Smooth muscle cell (in vitro differentiated cells): Measurements from ENCODE around the gene SLC37A1. TPM values are rescaled to one million over a fixed set of nuclear protein-coding genes. Genes with fewer than 3 reads are reported as not detected.

ENCODE experiments used
- DNase-seq: peaks from one replicate; lab custom pipeline; 2025; ENCODE audit not compliant: unreplicated experiment; lab: John Stamatoyannopoulos, UW
- H2AFZ ChIP-seq: fragments of 200-600 bp; sonication (generic); 2 replicates; pipeline ENCODE4 v1.6.0; 2016; ENCODE audit warnings: antibody characterized with exemption, low read depth, mild to moderate bottlenecking
- H3F3A ChIP-seq: fragments of 200-600 bp; sonication (generic); 2 replicates; pipeline ENCODE4 v1.6.0; 2017; ENCODE audit warnings: antibody characterized with exemption, low read depth
- H3K27ac ChIP-seq: fragments of 200-600 bp; sonication (generic); 2 replicates; pipeline ENCODE4 v1.5.1; 2016; ENCODE audit warnings: low read depth, mild to moderate bottlenecking
- H3K27me3 ChIP-seq: fragments of 200-600 bp; sonication (generic); 2 replicates; pipeline ENCODE4 v1.6.1; 2016; ENCODE audit warnings: low read depth, mild to moderate bottlenecking
- H3K36me3 ChIP-seq: fragments of 200-600 bp; sonication (generic); 2 replicates; pipeline ENCODE4 v1.5.1; 2016; ENCODE audit warnings: low read depth
- H3K4me1 ChIP-seq: fragments of 200-600 bp; sonication (generic); 2 replicates; pipeline ENCODE4 v1.5.1; 2016; ENCODE audit warnings: low read depth
- H3K4me2 ChIP-seq: fragments of 200-600 bp; sonication (generic); 2 replicates; pipeline ENCODE4 v1.6.0; 2016; ENCODE audit warnings: mild to moderate bottlenecking
- H3K4me3 ChIP-seq: fragments of 200-600 bp; sonication (generic); 2 replicates; pipeline ENCODE4 v1.5.1; 2016; ENCODE audit warnings: mild to moderate bottlenecking
- H3K79me2 ChIP-seq: fragments of 200-600 bp; sonication (generic); 2 replicates; pipeline ENCODE4 v1.6.0; 2016; ENCODE audit warnings: low read depth, mild to moderate bottlenecking
- H3K9ac ChIP-seq: fragments of 200-600 bp; sonication (generic); 2 replicates; pipeline ENCODE4 v1.6.0; 2016; ENCODE audit warnings: low read depth
- H3K9me3 ChIP-seq: fragments of 200-600 bp; sonication (generic); replicated peaks from 2 replicates; pipeline ENCODE4 v1.5.1; 2016; ENCODE audit warnings: low read depth
- H4K20me1 ChIP-seq: fragments of 200-600 bp; sonication (generic); 2 replicates; pipeline ENCODE4 v1.6.0; 2016; ENCODE audit warnings: low read depth
- WGBS: methylation state at CpG from one replicate; pipeline ENCODE4 v1.1.7; 2016; ENCODE audit warnings: low lambda C conversion rate; 5-methylcytosine and 5-hydroxymethylcytosine counted together
- polyA plus RNA-seq: library from polyadenylated mRNA; unstranded; fragments of >200 nt; fragmentation: Nextera tagmentation; extraction: Ambion mirVana; gene quantifications from 2 replicates; pipeline ENCODE4 v1.2.1, GENCODE V29; 2016
- total RNA-seq: library from RNA; depleted of rRNA; stranded (reverse); fragments of >200 nt; gene quantifications from 2 replicates; pipeline ENCODE4 v1.2.3, GENCODE V29; 2014
- TF ChIP-seq, protein P1 (sequence below): fragments of 200-600 bp; sonication (generic); IDR thresholded peaks from 2 replicates; pipeline ENCODE4 v1.5.1; 2017; ENCODE audit warnings: borderline replicate concordance, mild to moderate bottlenecking, antibody characterized with exemption; ENCODE audit not compliant: insufficient read depth, poor library complexity, severe bottlenecking

The SLC37A1 gene
- total and polyA plus RNA-seq, 2 experiments from 2014 or later, result 15.0 to 18.0 TPM

DNA sequence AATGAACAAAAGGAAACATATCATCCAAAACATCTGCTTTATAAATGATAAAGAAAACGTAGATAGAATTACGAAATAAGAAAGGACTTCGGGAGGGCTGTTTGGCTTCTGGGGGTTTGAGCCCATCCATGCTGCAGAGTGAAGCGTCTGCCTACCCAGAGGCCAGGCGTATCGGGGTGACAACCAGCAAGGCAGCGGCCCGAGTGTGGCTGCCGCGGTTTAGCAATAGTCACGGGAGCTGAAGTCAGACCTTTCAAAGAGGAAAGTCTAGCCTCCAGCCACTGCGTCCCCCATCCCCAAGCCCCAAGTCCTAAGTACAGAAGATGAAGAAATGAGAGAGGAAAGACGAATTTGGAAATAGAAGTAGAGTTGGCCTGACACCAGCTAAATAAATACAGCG is 8.6 kb downstream of the SLC37A1 start:
- Histone ChIP-seq H3K79me2 (no peaks in the 10 kb centered on the region), H3F3A (peaks cover 10% of the 10 kb centered on the region), H3K9me3 (no peaks in the 10 kb centered on the region), H3K4me1 (peaks cover 38% of the 10 kb centered on the region), H3K27ac (no peak overlapping the region), H3K4me2 (no peak overlapping the region), H3K9ac (no peak overlapping the region), H3K27me3 (no peaks in the 10 kb centered on the region), H2AFZ (no peak overlapping the region), H3K4me3 (no peak overlapping the region), H3K36me3 (no peaks in the 10 kb centered on the region), H4K20me1 (no peaks in the 10 kb centered on the region)
- TF ChIP-seq, protein P1, sequence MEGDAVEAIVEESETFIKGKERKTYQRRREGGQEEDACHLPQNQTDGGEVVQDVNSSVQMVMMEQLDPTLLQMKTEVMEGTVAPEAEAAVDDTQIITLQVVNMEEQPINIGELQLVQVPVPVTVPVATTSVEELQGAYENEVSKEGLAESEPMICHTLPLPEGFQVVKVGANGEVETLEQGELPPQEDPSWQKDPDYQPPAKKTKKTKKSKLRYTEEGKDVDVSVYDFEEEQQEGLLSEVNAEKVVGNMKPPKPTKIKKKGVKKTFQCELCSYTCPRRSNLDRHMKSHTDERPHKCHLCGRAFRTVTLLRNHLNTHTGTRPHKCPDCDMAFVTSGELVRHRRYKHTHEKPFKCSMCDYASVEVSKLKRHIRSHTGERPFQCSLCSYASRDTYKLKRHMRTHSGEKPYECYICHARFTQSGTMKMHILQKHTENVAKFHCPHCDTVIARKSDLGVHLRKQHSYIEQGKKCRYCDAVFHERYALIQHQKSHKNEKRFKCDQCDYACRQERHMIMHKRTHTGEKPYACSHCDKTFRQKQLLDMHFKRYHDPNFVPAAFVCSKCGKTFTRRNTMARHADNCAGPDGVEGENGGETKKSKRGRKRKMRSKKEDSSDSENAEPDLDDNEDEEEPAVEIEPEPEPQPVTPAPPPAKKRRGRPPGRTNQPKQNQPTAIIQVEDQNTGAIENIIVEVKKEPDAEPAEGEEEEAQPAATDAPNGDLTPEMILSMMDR, result no peak
- no peak for DNase-seq
- 97% methylated on average over 14 of the region's 14 CpGs for WGBS

DNA sequence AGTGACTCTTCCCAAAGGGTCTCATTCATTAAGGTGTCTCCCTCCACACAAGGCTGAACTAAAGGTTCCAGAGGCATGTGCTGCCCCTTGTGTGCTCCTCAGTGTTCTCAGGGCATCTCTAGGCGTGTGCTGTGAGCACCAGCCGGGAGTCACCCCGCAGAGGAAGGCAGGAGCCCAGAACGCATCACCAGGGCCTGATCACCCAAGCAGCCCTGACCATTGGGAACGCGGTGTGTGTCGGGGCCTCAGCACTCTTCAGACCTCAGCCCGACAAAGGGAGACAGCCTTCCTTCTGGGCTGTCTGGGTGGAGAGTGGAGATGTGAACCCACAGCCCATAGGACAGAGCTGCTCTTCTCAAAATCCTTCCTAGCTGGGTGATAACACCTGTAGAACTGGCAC is 9.1 kb downstream of the SLC37A1 start:
- Histone ChIP-seq H3K27ac (no peak overlapping the region), H3K79me2 (no peaks in the 10 kb centered on the region), H3K9me3 (no peaks in the 10 kb centered on the region), H3K4me3 (no peak overlapping the region), H4K20me1 (no peaks in the 10 kb centered on the region), H3K4me1 (peaks cover 36% of the 10 kb centered on the region), H3K27me3 (no peaks in the 10 kb centered on the region), H3F3A (peaks cover 10% of the 10 kb centered on the region), H2AFZ (no peak overlapping the region), H3K36me3 (no peaks in the 10 kb centered on the region), H3K4me2 (no peak overlapping the region), H3K9ac (no peak overlapping the region)
- 100% methylated on average over 8 of the region's 8 CpGs for WGBS
- DNase-seq, result no peak
- TF ChIP-seq, protein P1, result no peak

DNA sequence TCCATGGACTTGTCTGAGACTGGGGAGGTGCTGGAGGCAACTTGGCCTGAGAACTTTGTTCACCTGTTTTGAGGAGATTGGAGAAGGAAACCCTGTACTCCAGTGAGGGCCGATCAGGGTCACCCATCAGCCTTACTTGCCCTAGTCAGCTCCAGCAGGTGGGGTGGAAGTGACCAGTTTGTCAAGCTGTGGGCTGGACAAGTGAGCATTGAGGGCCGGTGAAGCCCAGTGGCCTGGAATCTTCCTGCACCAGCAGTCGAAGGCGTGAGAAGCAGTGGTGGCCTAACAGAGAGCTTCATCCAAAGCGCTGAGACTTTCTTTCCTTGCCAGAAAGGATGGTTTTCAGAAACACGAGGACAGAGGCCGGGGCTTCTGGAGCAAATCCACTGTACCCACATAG is 9.6 kb downstream of the SLC37A1 start:
- Histone ChIP-seq H3K4me3 (no peak overlapping the region), H3F3A (peaks cover 10% of the 10 kb centered on the region), H3K27me3 (no peaks in the 10 kb centered on the region), H3K4me2 (no peak overlapping the region), H3K4me1 (peaks cover 32% of the 10 kb centered on the region), H3K27ac (peak overlapping the region; percentile 95), H3K36me3 (no peaks in the 10 kb centered on the region), H3K79me2 (no peaks in the 10 kb centered on the region), H4K20me1 (no peaks in the 10 kb centered on the region), H3K9me3 (no peaks in the 10 kb centered on the region), H3K9ac (no peak overlapping the region), H2AFZ (no peak overlapping the region)
- TF ChIP-seq, protein P1, result no peak
- WGBS, result 95% methylated on average over 7 of the region's 7 CpGs
- no peak for DNase-seq

DNA sequence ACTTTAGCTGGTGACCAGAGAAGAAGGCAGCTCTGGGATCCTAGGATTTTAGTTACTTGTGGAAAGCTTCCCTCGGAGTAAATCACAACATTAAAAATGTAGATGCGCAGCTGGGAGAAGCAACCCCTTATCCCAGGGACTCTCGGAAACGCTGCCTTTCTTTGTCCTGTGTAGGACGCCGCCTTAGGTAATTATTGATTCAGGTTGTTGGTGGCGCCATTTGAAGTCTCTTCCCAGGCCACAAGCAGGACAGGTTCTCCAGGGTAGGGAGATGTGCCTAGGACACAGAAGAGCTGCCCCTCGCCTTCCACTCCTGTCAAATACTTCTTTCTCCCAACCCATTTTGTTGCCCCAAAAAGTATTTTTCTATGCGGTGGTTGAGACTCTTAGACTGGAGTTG is 10.3 kb downstream of the SLC37A1 start:
- peak overlapping the region; percentile 87 for H3K9ac ChIP-seq
- H3K4me2 ChIP-seq, result peak overlapping the region; percentile 65
- H3K9me3 ChIP-seq, result no peaks in the 10 kb centered on the region
- H3K79me2 ChIP-seq, result no peaks in the 10 kb centered on the region
- peak overlapping the region; percentile 95 for H3K27ac ChIP-seq
- no peak for DNase-seq
- H3K4me1 ChIP-seq, result peaks cover 32% of the 10 kb centered on the region
- no peaks in the 10 kb centered on the region for H4K20me1 ChIP-seq
- no peaks in the 10 kb centered on the region for H3K27me3 ChIP-seq
- H3K36me3 ChIP-seq, result no peaks in the 10 kb centered on the region
- peak overlapping the region; percentile 73 for H2AFZ ChIP-seq
- 89% methylated on average over 9 of the region's 9 CpGs for WGBS
- TF ChIP-seq, protein P1, result no peak
- peaks cover 10% of the 10 kb centered on the region for H3F3A ChIP-seq
- peak overlapping the region; percentile 24 for H3K4me3 ChIP-seq
